HG02852 (cell line): ENCODE data around the gene HIBCH.
"Not testable (repeated sequence)": the region's sequence is repeated elsewhere in the genome, so short reads cannot be mapped to it uniquely, and the experiment has no call there.

Experiments used
- ATAC-seq: cut with Tn5 transposase; IDR thresholded peaks from one replicate; pipeline ENCODE4 v1.9.1; 2021; ENCODE audit warnings: mild to moderate bottlenecking, moderate library complexity; ENCODE audit not compliant: unreplicated experiment

HIBCH gene

GRCh38 chr2:190311893-190312634 lies 7.6 kb downstream of the HIBCH start:
- ATAC-seq, result no peak

GRCh38 chr2:190308031-190308430 lies 11.6 kb downstream of the HIBCH start:
- ATAC-seq, result no peak

GRCh38 chr2:190304404-190304803 lies 15.2 kb downstream of the HIBCH start:
- ATAC-seq, result no peak

- ATAC-seq, result no peak
Observed at GRCh38 chr2:190303647-190304046, 16.0 kb downstream of the HIBCH start.

- ATAC-seq, result no peak
Observed at GRCh38 chr2:190302052-190302451, 17.6 kb downstream of the HIBCH start.

GRCh38 chr2:190301032-190301431 lies 18.6 kb downstream of the HIBCH start:
- ATAC-seq, result no peak

GRCh38 chr2:190297880-190298279 lies 21.7 kb downstream of the HIBCH start:
- ATAC-seq, result not testable (repeated sequence)

- ATAC-seq, result no peak
Observed at GRCh38 chr2:190283783-190284182, 35.8 kb downstream of the HIBCH start.

- ATAC-seq, result no peak
Observed at GRCh38 chr2:190280565-190281350, 38.9 kb downstream of the HIBCH start.

- not testable (repeated sequence) for ATAC-seq
Observed at GRCh38 chr2:190279256-190280134, 40.1 kb downstream of the HIBCH start.

- no peak for ATAC-seq
Observed at GRCh38 chr2:190277234-190278112, 42.2 kb downstream of the HIBCH start.

GRCh38 chr2:190272457-190272842 lies 47.2 kb downstream of the HIBCH start:
- no peak for ATAC-seq

- ATAC-seq, result no peak
Observed at GRCh38 chr2:190271783-190272456, 47.7 kb downstream of the HIBCH start.

- no peak for ATAC-seq
Observed at GRCh38 chr2:190270298-190270697, 49.3 kb downstream of the HIBCH start.

- not testable (repeated sequence) for ATAC-seq
Observed at GRCh38 chr2:190269699-190270098, 49.9 kb downstream of the HIBCH start.

GRCh38 chr2:190267302-190267701 lies 52.3 kb downstream of the HIBCH start:
- no peak for ATAC-seq

- ATAC-seq, result no peak
Observed at GRCh38 chr2:190266314-190266713, 53.3 kb downstream of the HIBCH start.

- ATAC-seq, result no peak
Observed at GRCh38 chr2:190261851-190262250, 57.8 kb downstream of the HIBCH start.

- no peak for ATAC-seq
Observed at GRCh38 chr2:190256087-190256486, 63.5 kb downstream of the HIBCH start.

GRCh38 chr2:190255676-190256075 lies 64.0 kb downstream of the HIBCH start:
- no peak for ATAC-seq
